Measurements from ENCODE around the gene NHLH1.

- TF ChIP-seq CTCF (IDR thresholded peaks at IDR 0.05), result no peak
- TF ChIP-seq EZH2 (IDR thresholded peaks at IDR 0.05; ENCODE audit: borderline replicate concordance, insufficient read depth, low read depth, low read length, poor library complexity, severe bottlenecking), result no peak
Observed at GRCh38 chr1:160411271-160412027, 44.6 kb downstream of the NHLH1 start.

Data from B cell (primary cell).